HepG2 (cell line): Measurements from ENCODE around the gene TMEM165. TPM values are rescaled to one million over a fixed set of nuclear protein-coding genes. Genes with fewer than 3 reads are reported as not detected.
A peak's percentile ranks its signal among the peaks of the same experiment; 100 is the strongest.

Experiments
- ATAC-seq: fragments of 200-7000 bp; cut with Tn5 transposase; 3 replicates; pipeline ENCODE4 v1.9.1; 2020; ENCODE audit warnings: mild to moderate bottlenecking, moderate library complexity
- BruUV-seq: library from RNA; stranded (reverse); fragments of 400-500 nt; replicated peaks from 2 replicates; lab custom pipeline; 2021; lab: Mats Ljungman, UMichigan
- CTCF ChIA-PET: fragments of 300-600 bp; formaldehyde crosslinking; extraction: SDS; loops from one replicate; lab custom pipeline; 2021; ENCODE audit warnings: low total read pairs, inconsistent platforms, low intra/inter-chr PET ratio; lab: Yijun Ruan, JAX
- POLR2A ChIA-PET: fragments of 350-600 bp; sonication (Branson Sonifier 250); formaldehyde crosslinking; loops from one replicate; lab custom pipeline; 2020; ENCODE audit warnings: antibody characterized with exemption, inconsistent platforms; lab: Yijun Ruan, JAX
- DNase-seq: peaks from one replicate; pipeline ENCODE4 v3.0.0-alpha.2; 2015; ENCODE audit warnings: low spot score
- FAIRE-seq: peaks from 3 replicates; lab custom pipeline; 2011; peaks lifted over from hg19 to GRCh38; lab: Jason Lieb, UNC
- H2AFZ ChIP-seq: one replicate; pipeline ENCODE4 v1.6.1; 2011; ENCODE audit warnings: low read length, inconsistent platforms
- H3K27ac ChIP-seq: fragments of 300-600 bp; 3 replicates; pipeline ENCODE4 v1.8.0; 2011; ENCODE audit warnings: mixed run types, mild to moderate bottlenecking, mixed read lengths, low read length, inconsistent platforms; ENCODE audit not compliant: insufficient read depth; ENCODE audit errors: extremely low read length
- H3K27me3 ChIP-seq, 2 experiments: fragments of 200-600 bp in 1 of 2; 2 replicates in 1 of 2; 3 replicates in 1 of 2; pipeline versions ENCODE4 v1.6.0 to v1.8.0; 2011; ENCODE audit warnings: low read length in 2 of 2, mild to moderate bottlenecking in 2 of 2, moderate library complexity in 2 of 2, inconsistent platforms in 1 of 2; ENCODE audit not compliant: insufficient read depth in 2 of 2, control insufficient read depth in 1 of 2
- H3K36me3 ChIP-seq, 2 experiments: fragments of 200-600 bp in 1 of 2; replicated peaks in 1 of 2; 2 replicates in 1 of 2; 3 replicates in 1 of 2; pipeline versions ENCODE4 v1.5.1 to v1.8.0; 2011; ENCODE audit warnings: low read length in 2 of 2, inconsistent platforms in 1 of 2; ENCODE audit not compliant: insufficient read depth in 2 of 2, control insufficient read depth in 1 of 2
- H3K4me1 ChIP-seq: 2 replicates; pipeline ENCODE4 v1.5.1; 2012; ENCODE audit warnings: low read length, inconsistent platforms; ENCODE audit not compliant: insufficient read depth
- H3K4me2 ChIP-seq: 2 replicates; pipeline ENCODE4 v1.6.0; 2011; ENCODE audit warnings: low read depth, low read length, inconsistent platforms
- H3K4me3 ChIP-seq, 3 experiments: fragments of 200-600 bp in 1 of 3; sonication (generic), shearing (Covaris generic) in 1 of 3; replicated peaks in 1 of 3; 2 replicates each; pipeline ENCODE4 v1.5.1; 2011 to 2016; ENCODE audit warnings: low read length in 3 of 3, inconsistent platforms in 2 of 3, low read depth in 2 of 3, mild to moderate bottlenecking in 2 of 3, control low read depth in 1 of 3, mixed read lengths in 1 of 3; ENCODE audit not compliant: insufficient read depth in 1 of 3
- H3K79me2 ChIP-seq: one replicate; pipeline ENCODE4 v1.6.1; 2011; ENCODE audit warnings: low read length, inconsistent platforms; ENCODE audit not compliant: insufficient read depth
- H3K9ac ChIP-seq: 2 replicates; pipeline ENCODE4 v1.6.0; 2011; ENCODE audit warnings: mild to moderate bottlenecking, low read depth, low read length, inconsistent platforms; ENCODE audit not compliant: insufficient read depth
- H3K9me3 ChIP-seq: 2 replicates; pipeline ENCODE4 v1.5.1; 2012; ENCODE audit warnings: mild to moderate bottlenecking, low read length
- H4K20me1 ChIP-seq: 2 replicates; pipeline ENCODE4 v1.6.0; 2011; ENCODE audit warnings: inconsistent platforms, mild to moderate bottlenecking, low read length, moderate library complexity; ENCODE audit not compliant: insufficient read depth
- FOXA3 ChIP-seq: IDR thresholded peaks from 2 replicates; pipeline ENCODE4 v1.6.1; 2016; ENCODE audit warnings: missing genetic modification reagents, missing compliant biosample characterization
- HNRNPK ChIP-seq: fragments of 200-400 bp; formaldehyde crosslinking; IDR thresholded peaks from 2 replicates; pipeline ENCODE4 v1.6.1; 2018; ENCODE audit warnings: low read length, low read depth, moderate library complexity, mild to moderate bottlenecking; ENCODE audit not compliant: poor library complexity, severe bottlenecking
- JUND ChIP-seq: sonication (generic); formaldehyde crosslinking; IDR thresholded peaks from 2 replicates; pipeline ENCODE4 v1.8.0; 2022; ENCODE audit warnings: mild to moderate bottlenecking, missing genetic modification reagents
- NR2F6 ChIP-seq, 2 experiments: IDR thresholded peaks; 2 replicates each; pipeline ENCODE4 v1.6.1; 2016; ENCODE audit warnings: antibody characterized with exemption in 1 of 2, mild to moderate bottlenecking in 1 of 2
- PHF21A ChIP-seq: sonication (generic); formaldehyde crosslinking; IDR thresholded peaks from 2 replicates; pipeline ENCODE4 v1.5.0; 2020; ENCODE audit warnings: mild to moderate bottlenecking, missing genetic modification reagents
- RBM22 ChIP-seq: fragments of 200-400 bp; formaldehyde crosslinking; optimal IDR thresholded peaks from 2 replicates; pipeline ENCODE3; 2017; ENCODE audit warnings: mild to moderate bottlenecking, low read length, moderate library complexity
- TCF12 ChIP-seq, 2 experiments: fragments of 450-650 bp in 1 of 2; sonication (generic) in 1 of 2; formaldehyde crosslinking in 1 of 2; IDR thresholded peaks; 2 replicates each; pipeline versions ENCODE4 v1.6.1 to v1.8.0; 2017 to 2022; ENCODE audit warnings: antibody characterized with exemption in 1 of 2, mild to moderate bottlenecking in 1 of 2, missing genetic modification reagents in 1 of 2, moderate library complexity in 1 of 2
- TEAD3 ChIP-seq: optimal IDR thresholded peaks from 2 replicates; pipeline ENCODE3; 2016; ENCODE audit warnings: borderline replicate concordance
- WGBS: methylation state at CpG from one replicate; pipeline ENCODE4 v1.1.6; 2017; ENCODE audit warnings: low lambda C conversion rate; 5-methylcytosine and 5-hydroxymethylcytosine counted together
- in situ Hi-C: cut with HindIII; loops from 2 replicates; pipeline ENCODE4 v1.10.0; 2017; ENCODE audit warnings: low pct_unique_long_range_greater_than_20kb; ENCODE audit not compliant: extremely low pct_ligation_motif_present
- intact Hi-C: fragments of 100-400 bp; cut with micrococcal nuclease; formaldehyde crosslinking; loops from one replicate; pipeline ENCODE4 v1.10.0; 2022; ENCODE audit not compliant: unreplicated experiment
- polyA plus RNA-seq, 8 experiments: library from polyadenylated mRNA; depleted of rRNA in 3 of 8; stranded (reverse) in 7 of 8; unstranded in 1 of 8; fragments of >200 nt; fragmentation: Illumina TruSeq in 4 of 8; extraction: Trizol in 4 of 8; gene quantifications; 2 replicates each; pipeline versions ENCODE4 v1.2.1 to v1.2.3, GENCODE V29; 2011 to 2016; ENCODE audit warnings: low read depth in 4 of 8, missing spikeins in 1 of 8, mixed read lengths in 1 of 8; ENCODE audit not compliant: insufficient read depth in 1 of 8
- total RNA-seq, 5 experiments: library from RNA; depleted of rRNA; stranded (reverse); fragments of >200 nt; fragmentation: Illumina TruSeq; extraction: Trizol; gene quantifications; 2 replicates each; pipeline ENCODE4 v1.2.3, GENCODE V29; 2016; ENCODE audit warnings: low read depth in 1 of 5
- TF ChIP-seq, protein P1 (sequence below): sonication (generic); formaldehyde crosslinking; IDR thresholded peaks from 2 replicates; pipeline ENCODE4 v1.5.0; 2020; ENCODE audit warnings: mild to moderate bottlenecking, missing genetic modification reagents, moderate library complexity
- TF ChIP-seq, protein P2 (sequence below): sonication (generic); formaldehyde crosslinking; IDR thresholded peaks from 2 replicates; pipeline ENCODE4 v1.5.0; 2020; ENCODE audit warnings: missing genetic modification reagents, mild to moderate bottlenecking, borderline replicate concordance
- TF ChIP-seq, protein P3 (sequence below): IDR thresholded peaks from 2 replicates; pipeline ENCODE4 v1.6.1; 2012; ENCODE audit warnings: low read depth, low read length, improper control_type of control experiment
- TF ChIP-seq, protein P4 (sequence below): sonication (generic); formaldehyde crosslinking; IDR thresholded peaks from 2 replicates; pipeline ENCODE4 v1.8.0; 2022; ENCODE audit warnings: mild to moderate bottlenecking, missing genetic modification reagents, moderate library complexity

The TMEM165 gene
- total and polyA plus RNA-seq, 2 of the 13 experiments (the other 11 are each of a cell fraction or from before 2014, with no cell fraction given): 54.6 to 103 TPM

GRCh38 chr4:55435141-55435841 lies 39.5 kb downstream of the TMEM165 start:
- POLR2A ChIA-PET: no interaction called here
- intact Hi-C loops: no loop called here
- CTCF ChIA-PET: no interaction called here
- Histone ChIP-seq H4K20me1 (no peaks in the 10 kb centered on the region), H3K27me3 (no peaks in the 10 kb centered on the region), H3K4me2 (no peak overlapping the region), H3K4me1 (peaks cover 28% of the 10 kb centered on the region), H2AFZ (no peak overlapping the region), H3K36me3 (peaks cover 5 to 34% of the 10 kb centered on the region in 2 experiments), H3K9ac (no peak overlapping the region), H3K27ac (no peak overlapping the region), H3K79me2 (no peaks in the 10 kb centered on the region), H3K9me3 (no peaks in the 10 kb centered on the region), H3K4me3 (no peak overlapping the region)
- 89% methylated on average over 3 of the region's 3 CpGs for WGBS
- FAIRE-seq (no peak), ATAC-seq (peak; percentile 52), DNase-seq (no peak)
- TF ChIP-seq TEAD3 (CRISPR knock-in tag) (peak; percentile 85), RBM22 (peak; percentile 34)
- TF ChIP-seq, protein P1, sequence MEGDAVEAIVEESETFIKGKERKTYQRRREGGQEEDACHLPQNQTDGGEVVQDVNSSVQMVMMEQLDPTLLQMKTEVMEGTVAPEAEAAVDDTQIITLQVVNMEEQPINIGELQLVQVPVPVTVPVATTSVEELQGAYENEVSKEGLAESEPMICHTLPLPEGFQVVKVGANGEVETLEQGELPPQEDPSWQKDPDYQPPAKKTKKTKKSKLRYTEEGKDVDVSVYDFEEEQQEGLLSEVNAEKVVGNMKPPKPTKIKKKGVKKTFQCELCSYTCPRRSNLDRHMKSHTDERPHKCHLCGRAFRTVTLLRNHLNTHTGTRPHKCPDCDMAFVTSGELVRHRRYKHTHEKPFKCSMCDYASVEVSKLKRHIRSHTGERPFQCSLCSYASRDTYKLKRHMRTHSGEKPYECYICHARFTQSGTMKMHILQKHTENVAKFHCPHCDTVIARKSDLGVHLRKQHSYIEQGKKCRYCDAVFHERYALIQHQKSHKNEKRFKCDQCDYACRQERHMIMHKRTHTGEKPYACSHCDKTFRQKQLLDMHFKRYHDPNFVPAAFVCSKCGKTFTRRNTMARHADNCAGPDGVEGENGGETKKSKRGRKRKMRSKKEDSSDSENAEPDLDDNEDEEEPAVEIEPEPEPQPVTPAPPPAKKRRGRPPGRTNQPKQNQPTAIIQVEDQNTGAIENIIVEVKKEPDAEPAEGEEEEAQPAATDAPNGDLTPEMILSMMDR: 0 out of 2 replicates have a peak, but pooled peaks have one; percentile 6
- TF ChIP-seq, protein P2, sequence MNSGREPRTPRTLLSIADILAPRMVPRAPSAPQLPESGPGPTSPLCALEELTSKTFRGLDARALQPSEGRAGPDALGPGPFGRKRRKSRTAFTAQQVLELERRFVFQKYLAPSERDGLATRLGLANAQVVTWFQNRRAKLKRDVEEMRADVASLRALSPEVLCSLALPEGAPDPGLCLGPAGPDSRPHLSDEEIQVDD (CRISPR knock-in tag): no peak
- no TSS peak for BruUV-seq
- in situ Hi-C loops: no loop called here

DNA sequence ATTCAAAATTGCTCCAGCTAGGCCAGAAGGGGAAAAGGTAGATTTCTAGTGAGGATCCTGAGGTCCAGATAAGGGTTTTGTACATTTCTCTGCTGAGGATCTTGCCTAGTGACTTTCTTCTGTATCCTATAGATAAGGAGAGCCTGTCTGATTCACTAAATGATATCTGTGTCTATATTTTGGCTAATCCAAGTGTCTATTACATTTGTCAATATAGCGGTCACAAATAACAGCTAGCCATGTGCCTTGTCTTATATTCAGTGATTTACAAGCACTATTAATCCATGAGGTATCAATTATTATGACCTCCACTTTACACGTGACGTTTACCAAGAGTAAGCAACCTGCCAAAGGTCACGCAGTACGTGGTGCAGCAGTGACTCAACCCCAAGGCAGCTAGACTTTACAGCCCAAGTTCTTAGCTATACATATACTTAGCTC lies 41.6 kb downstream of the TMEM165 start:
- FAIRE-seq (no peak), ATAC-seq (peak; percentile 76), DNase-seq (peak; percentile 31)
- Histone ChIP-seq H3K36me3 (peaks cover 7 to 48% of the 10 kb centered on the region in 2 experiments), H4K20me1 (no peaks in the 10 kb centered on the region), H3K27ac (peak overlapping the region; percentile 57), H3K27me3 (no peaks in the 10 kb centered on the region), H3K4me2 (no peak overlapping the region), H3K4me1 (peaks cover 28% of the 10 kb centered on the region), H2AFZ (no peak overlapping the region), H3K9me3 (no peaks in the 10 kb centered on the region), H3K9ac (no peak overlapping the region), H3K79me2 (no peaks in the 10 kb centered on the region), H3K4me3 (no peak overlapping the region)
- CTCF ChIA-PET: no interaction called here
- in situ Hi-C loops (no loop called here), intact Hi-C loops (no loop called here)
- 76% methylated on average over 5 of the region's 5 CpGs for whole genome bisulfite sequencing
- BruUV-seq: no TSS peak
- POLR2A ChIA-PET: interaction anchor here (1.7 to 2.1 kb wide), 3 partner anchors 42 to 109 kb away, joined by 3 to 10 read pairs (median 9); partner anchors contain the start of genes CLOCK, SRD5A3 and TMEM165
- no peak for TF ChIP-seq TCF12 (IDR thresholded peaks at IDR 0.05)
- no peak for TF ChIP-seq TCF12 (CRISPR knock-in tag; IDR thresholded peaks at IDR 0.05)
- TF ChIP-seq, protein P3, sequence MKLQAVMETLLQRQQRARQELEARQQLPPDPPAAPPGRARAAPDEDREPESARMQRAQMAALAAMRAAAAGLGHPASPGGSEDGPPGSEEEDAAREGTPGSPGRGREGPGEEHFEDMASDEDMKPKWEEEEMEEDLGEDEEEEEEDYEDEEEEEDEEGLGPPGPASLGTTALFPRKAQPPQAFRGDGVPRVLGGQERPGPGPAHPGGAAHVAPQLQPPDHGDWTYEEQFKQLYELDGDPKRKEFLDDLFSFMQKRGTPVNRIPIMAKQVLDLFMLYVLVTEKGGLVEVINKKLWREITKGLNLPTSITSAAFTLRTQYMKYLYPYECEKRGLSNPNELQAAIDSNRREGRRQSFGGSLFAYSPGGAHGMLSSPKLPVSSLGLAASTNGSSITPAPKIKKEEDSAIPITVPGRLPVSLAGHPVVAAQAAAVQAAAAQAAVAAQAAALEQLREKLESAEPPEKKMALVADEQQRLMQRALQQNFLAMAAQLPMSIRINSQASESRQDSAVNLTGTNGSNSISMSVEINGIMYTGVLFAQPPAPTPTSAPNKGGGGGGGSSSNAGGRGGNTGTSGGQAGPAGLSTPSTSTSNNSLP: peak; percentile 59
- no peak for TF ChIP-seq PHF21A (CRISPR knock-in tag)
- TF ChIP-seq, protein P4, sequence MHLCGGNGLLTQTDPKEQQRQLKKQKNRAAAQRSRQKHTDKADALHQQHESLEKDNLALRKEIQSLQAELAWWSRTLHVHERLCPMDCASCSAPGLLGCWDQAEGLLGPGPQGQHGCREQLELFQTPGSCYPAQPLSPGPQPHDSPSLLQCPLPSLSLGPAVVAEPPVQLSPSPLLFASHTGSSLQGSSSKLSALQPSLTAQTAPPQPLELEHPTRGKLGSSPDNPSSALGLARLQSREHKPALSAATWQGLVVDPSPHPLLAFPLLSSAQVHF: no peak
- no peak for TF ChIP-seq HNRNPK
- peak; percentile 42; the same call in 1 of the 2 replicates for TF ChIP-seq NR2F6 (IDR thresholded peaks at IDR 0.05)
- TF ChIP-seq NR2F6 (CRISPR knock-in tag; IDR thresholded peaks at IDR 0.05): 0 out of 2 replicates have a peak, but pooled peaks have one; percentile 18
- TF ChIP-seq JUND (CRISPR knock-in tag): no peak
- peak; percentile 21; the same call in 1 of the 2 replicates for TF ChIP-seq FOXA3
